Tibial nerve (tissue), 4 donors: ENCODE data around the gene MPP2.

Source experiments
- EP300 ChIP-seq, 2 donors: sonication (generic); formaldehyde crosslinking; IDR thresholded peaks; one replicate each; pipeline ENCODE4 v1.6.1; 2017; ENCODE audit warnings: antibody characterized with exemption in 2 of 2, mild to moderate bottlenecking in 1 of 2
- POLR2A ChIP-seq, 2 donors: fragments of 450-650 bp; IDR thresholded peaks; one replicate each; pipeline ENCODE4 v1.6.1; 2017; ENCODE audit warnings: antibody characterized with exemption in 2 of 2, mild to moderate bottlenecking in 2 of 2, moderate library complexity in 2 of 2
- TF ChIP-seq, protein P1 (sequence below), 5 experiments: fragments of 200-600 bp in 3 of 5; fragments of 450-650 bp in 2 of 5; sonication (generic) in 3 of 5; IDR thresholded peaks; one replicate each; pipeline ENCODE4 v1.5.1; 2016 to 2019; ENCODE audit warnings: antibody characterized with exemption in 5 of 5, mild to moderate bottlenecking in 3 of 5, moderate library complexity in 2 of 5

DNA sequence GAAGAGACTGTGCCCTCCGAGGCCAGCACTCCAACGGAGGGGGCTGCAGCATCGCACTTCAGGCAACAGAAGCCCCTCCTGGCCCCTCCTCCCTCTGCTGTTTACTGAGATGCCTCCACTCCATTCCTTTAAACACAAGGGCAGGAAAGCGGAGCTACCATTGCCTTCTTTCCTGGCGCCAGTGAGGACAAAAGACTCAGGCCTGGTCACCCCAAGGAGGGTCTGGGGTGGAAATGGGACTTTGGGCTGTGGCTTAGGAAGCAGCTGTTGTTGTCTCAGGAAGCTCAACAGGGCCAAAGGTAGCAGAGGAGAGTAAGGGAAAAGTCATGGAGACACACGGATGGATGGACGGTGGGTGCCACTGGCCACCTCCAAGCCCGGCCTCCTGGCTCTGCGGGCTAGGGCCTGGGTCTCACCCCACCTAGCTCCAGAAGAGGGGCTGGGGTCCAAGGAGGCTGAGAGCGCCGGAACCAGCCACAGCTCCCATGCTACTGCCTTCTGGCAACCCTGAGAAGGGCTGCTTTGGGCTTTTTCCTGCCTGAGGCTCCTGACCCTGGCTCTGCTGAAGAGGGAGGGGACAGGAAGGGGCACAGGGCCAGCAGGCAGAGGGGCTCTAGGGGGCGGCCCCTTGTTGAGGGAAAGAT is 49.3 kb downstream of the MPP2 start:
- TF ChIP-seq, protein P1, sequence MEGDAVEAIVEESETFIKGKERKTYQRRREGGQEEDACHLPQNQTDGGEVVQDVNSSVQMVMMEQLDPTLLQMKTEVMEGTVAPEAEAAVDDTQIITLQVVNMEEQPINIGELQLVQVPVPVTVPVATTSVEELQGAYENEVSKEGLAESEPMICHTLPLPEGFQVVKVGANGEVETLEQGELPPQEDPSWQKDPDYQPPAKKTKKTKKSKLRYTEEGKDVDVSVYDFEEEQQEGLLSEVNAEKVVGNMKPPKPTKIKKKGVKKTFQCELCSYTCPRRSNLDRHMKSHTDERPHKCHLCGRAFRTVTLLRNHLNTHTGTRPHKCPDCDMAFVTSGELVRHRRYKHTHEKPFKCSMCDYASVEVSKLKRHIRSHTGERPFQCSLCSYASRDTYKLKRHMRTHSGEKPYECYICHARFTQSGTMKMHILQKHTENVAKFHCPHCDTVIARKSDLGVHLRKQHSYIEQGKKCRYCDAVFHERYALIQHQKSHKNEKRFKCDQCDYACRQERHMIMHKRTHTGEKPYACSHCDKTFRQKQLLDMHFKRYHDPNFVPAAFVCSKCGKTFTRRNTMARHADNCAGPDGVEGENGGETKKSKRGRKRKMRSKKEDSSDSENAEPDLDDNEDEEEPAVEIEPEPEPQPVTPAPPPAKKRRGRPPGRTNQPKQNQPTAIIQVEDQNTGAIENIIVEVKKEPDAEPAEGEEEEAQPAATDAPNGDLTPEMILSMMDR (IDR thresholded peaks at IDR 0.05) = no peak
- TF ChIP-seq POLR2A (IDR thresholded peaks at IDR 0.05) (no peak), EP300 (IDR thresholded peaks at IDR 0.05) (no peak)
